ENCODE results near the gene ABAT.

The ABAT gene

GRCh38 chr16:8717892-8718415, 43.5 kb downstream of the ABAT start:
- no peak overlapping the region for H3K27ac ChIP-seq (ENCODE audit: low read length)
- no peak overlapping the region for H3K4me3 ChIP-seq (ENCODE audit: low read length)
- H3K79me2 ChIP-seq (ENCODE audit: low read length): no peaks in the 10 kb centered on the region
- H3K36me3 ChIP-seq (replicated peaks; ENCODE audit: low read depth, low read length): no peaks in the 10 kb centered on the region
- H3K4me1 ChIP-seq (ENCODE audit: low read length): peaks cover 10% of the 10 kb centered on the region; the same call in 1 of the 2 replicates
- H3K9ac ChIP-seq (ENCODE audit: low read length): no peak overlapping the region
- H2AFZ ChIP-seq (ENCODE audit: low read depth, low read length): no peak overlapping the region
- H3K27me3 ChIP-seq (ENCODE audit: low read depth, low read length): no peaks in the 10 kb centered on the region; the same call in 1 of the 2 replicates
- no peak overlapping the region for H3K4me2 ChIP-seq (ENCODE audit: low read length)
- no peaks in the 10 kb centered on the region for H4K20me1 ChIP-seq (ENCODE audit: insufficient read depth, low read length)
- TF ChIP-seq EZH2phosphoT487 (IDR thresholded peaks at IDR 0.05; ENCODE audit: low read depth): no peak
- TF ChIP-seq, protein P1, sequence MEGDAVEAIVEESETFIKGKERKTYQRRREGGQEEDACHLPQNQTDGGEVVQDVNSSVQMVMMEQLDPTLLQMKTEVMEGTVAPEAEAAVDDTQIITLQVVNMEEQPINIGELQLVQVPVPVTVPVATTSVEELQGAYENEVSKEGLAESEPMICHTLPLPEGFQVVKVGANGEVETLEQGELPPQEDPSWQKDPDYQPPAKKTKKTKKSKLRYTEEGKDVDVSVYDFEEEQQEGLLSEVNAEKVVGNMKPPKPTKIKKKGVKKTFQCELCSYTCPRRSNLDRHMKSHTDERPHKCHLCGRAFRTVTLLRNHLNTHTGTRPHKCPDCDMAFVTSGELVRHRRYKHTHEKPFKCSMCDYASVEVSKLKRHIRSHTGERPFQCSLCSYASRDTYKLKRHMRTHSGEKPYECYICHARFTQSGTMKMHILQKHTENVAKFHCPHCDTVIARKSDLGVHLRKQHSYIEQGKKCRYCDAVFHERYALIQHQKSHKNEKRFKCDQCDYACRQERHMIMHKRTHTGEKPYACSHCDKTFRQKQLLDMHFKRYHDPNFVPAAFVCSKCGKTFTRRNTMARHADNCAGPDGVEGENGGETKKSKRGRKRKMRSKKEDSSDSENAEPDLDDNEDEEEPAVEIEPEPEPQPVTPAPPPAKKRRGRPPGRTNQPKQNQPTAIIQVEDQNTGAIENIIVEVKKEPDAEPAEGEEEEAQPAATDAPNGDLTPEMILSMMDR (IDR thresholded peaks at IDR 0.05; ENCODE audit: low read depth, low read length): no peak
- H3K9me3 ChIP-seq (ENCODE audit: insufficient read depth, low read length): no peaks in the 10 kb centered on the region

DNA sequence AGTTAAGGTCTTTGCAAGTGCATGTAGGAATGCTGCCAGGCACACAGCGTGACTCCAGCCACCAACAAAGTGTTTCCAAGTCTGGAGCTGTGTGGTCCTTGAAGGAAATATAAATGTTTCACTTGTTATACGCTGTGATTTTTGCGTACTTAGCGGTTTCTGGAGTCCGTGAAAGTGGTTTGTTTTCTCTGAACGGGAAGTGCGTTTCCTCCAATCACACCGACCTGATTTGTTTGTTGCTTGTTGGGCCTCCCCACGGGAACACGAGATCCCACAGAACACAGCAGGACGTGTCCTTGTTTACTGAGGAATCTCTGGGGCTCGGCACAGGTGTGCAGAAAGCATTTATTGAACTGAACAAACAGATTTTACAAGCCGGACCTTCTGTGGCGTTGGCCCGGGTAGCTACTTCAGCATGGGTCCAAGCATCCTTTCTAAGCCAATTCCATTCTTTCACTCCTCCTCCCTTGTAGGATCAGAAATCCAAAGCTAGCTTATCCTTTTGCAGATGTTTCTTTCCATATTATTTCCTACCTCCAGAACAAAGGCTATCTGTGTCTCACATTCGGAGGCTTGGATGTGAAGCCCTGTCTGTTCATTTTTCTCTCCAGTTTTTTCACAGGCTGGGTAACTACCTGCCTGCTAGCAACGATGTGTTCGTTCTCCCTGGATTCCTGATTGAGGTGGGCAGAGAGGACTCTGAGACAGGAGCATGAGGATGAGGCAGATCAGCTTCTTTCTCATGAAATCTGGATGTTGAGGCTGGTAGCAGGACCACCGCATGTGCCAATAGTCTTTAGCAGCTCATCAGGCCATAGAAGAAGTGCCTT, 44.6 kb downstream of the ABAT start:
- H3K36me3 ChIP-seq (replicated peaks; ENCODE audit: low read depth, low read length): no peaks in the 10 kb centered on the region
- H2AFZ ChIP-seq (ENCODE audit: low read depth, low read length): no peak overlapping the region
- H3K4me3 ChIP-seq (ENCODE audit: low read length): no peak overlapping the region
- no peak overlapping the region for H3K27ac ChIP-seq (ENCODE audit: low read length)
- H3K4me1 ChIP-seq (ENCODE audit: low read length): peaks cover 10% of the 10 kb centered on the region; the same call in 1 of the 2 replicates
- H3K4me2 ChIP-seq (ENCODE audit: low read length): no peak overlapping the region
- no peaks in the 10 kb centered on the region for H3K79me2 ChIP-seq (ENCODE audit: low read length)
- H4K20me1 ChIP-seq (ENCODE audit: insufficient read depth, low read length): no peaks in the 10 kb centered on the region
- H3K27me3 ChIP-seq (ENCODE audit: low read depth, low read length): no peaks in the 10 kb centered on the region; the same call in 1 of the 2 replicates
- no peak overlapping the region for H3K9ac ChIP-seq (ENCODE audit: low read length)
- no peaks in the 10 kb centered on the region for H3K9me3 ChIP-seq (ENCODE audit: insufficient read depth, low read length)
- TF ChIP-seq, protein P1 (IDR thresholded peaks at IDR 0.05; ENCODE audit: low read depth, low read length): no peak
- TF ChIP-seq EZH2phosphoT487 (IDR thresholded peaks at IDR 0.05; ENCODE audit: low read depth): no peak

DNA sequence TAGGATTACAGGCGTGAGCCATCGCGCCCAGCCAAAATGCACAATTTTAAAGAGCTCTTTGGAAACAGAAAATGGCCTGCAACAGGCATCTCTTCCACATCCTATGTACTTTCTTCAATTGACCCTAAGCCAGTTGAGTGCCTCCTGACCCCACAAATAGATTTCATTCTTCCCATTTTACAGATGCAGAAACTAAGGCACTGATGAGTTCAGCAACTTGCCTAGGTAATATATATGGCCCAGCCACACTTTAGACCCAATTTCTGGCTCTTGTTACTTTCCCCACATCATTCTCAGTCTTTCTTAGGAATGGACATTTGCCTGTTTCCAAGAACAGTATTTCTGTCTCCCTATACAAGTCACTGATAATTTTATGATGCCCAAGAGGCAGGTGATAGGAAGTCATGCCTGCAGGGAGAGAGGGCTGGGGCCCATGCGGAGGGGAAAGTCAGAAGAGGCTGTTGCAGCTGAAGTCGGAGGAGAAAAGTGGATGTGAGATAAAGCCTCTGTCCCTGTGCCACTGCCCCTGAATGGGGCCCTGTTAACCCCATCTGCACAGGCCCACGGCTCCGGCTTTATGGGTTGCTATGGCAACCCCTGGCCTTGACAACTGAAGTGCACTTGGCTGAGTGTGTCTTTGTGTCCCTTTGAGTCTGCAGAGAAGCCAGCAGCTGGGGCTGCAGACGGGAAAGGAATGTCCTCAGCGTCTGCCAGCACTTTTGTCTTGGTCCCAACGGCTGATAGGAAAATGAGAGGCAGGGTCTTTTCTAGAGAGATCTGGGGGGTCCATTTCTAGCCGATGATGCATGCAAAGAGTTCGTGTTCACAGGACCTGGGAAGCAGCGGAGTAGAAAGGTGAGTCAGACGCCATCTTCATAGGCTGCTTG, 45.9 kb downstream of the ABAT start:
- no peak overlapping the region for H3K27ac ChIP-seq (ENCODE audit: low read length)

More for the DNA sequence above, 45.9 kb downstream of the ABAT start:
- H3K27me3 ChIP-seq (ENCODE audit: low read depth, low read length): no peaks in the 10 kb centered on the region; the same call in 1 of the 2 replicates
- H3K4me1 ChIP-seq (ENCODE audit: low read length): peaks cover 10% of the 10 kb centered on the region; the same call in 1 of the 2 replicates
- no peak overlapping the region for H2AFZ ChIP-seq (ENCODE audit: low read depth, low read length)
- TF ChIP-seq, protein P1 (IDR thresholded peaks at IDR 0.05; ENCODE audit: low read depth, low read length): no peak
- TF ChIP-seq EZH2phosphoT487 (IDR thresholded peaks at IDR 0.05; ENCODE audit: low read depth): no peak
- no peak overlapping the region for H3K4me3 ChIP-seq (ENCODE audit: low read length)
- no peaks in the 10 kb centered on the region for H3K79me2 ChIP-seq (ENCODE audit: low read length)
- no peak overlapping the region for H3K4me2 ChIP-seq (ENCODE audit: low read length)
- no peak overlapping the region for H3K9ac ChIP-seq (ENCODE audit: low read length)
- no peaks in the 10 kb centered on the region for H4K20me1 ChIP-seq (ENCODE audit: insufficient read depth, low read length)
- H3K9me3 ChIP-seq (ENCODE audit: insufficient read depth, low read length): no peaks in the 10 kb centered on the region
- no peaks in the 10 kb centered on the region for H3K36me3 ChIP-seq (replicated peaks; ENCODE audit: low read depth, low read length)
